Measurements from ENCODE around the gene WDR44.

Gene WDR44

DNA sequence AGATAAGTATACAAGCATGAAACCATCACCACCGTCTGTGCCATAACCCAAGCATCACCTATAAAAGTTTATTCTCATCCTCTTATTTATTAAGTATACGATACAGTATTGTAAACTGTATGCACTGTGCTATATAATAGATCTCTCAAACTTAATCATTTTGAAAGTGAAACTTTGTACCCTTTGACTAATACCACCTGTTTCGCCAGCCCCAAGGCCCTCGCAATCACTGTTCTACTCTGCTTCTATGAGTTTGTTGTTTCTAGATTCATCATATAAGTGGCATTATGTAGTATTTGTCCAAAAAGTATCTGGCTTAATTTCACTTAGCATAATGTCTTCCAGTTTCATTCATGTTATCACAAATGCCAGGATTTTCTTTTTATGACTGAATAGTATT, 77.7 kb downstream of the WDR44 start:
- TF ChIP-seq, protein P1, sequence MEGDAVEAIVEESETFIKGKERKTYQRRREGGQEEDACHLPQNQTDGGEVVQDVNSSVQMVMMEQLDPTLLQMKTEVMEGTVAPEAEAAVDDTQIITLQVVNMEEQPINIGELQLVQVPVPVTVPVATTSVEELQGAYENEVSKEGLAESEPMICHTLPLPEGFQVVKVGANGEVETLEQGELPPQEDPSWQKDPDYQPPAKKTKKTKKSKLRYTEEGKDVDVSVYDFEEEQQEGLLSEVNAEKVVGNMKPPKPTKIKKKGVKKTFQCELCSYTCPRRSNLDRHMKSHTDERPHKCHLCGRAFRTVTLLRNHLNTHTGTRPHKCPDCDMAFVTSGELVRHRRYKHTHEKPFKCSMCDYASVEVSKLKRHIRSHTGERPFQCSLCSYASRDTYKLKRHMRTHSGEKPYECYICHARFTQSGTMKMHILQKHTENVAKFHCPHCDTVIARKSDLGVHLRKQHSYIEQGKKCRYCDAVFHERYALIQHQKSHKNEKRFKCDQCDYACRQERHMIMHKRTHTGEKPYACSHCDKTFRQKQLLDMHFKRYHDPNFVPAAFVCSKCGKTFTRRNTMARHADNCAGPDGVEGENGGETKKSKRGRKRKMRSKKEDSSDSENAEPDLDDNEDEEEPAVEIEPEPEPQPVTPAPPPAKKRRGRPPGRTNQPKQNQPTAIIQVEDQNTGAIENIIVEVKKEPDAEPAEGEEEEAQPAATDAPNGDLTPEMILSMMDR (conservative IDR thresholded peaks at IDR 0.05; ENCODE audit: low read length), result no peak
- TF ChIP-seq EZH2phosphoT487 (IDR thresholded peaks at IDR 0.05; ENCODE audit: borderline replicate concordance), result no peak
- Histone ChIP-seq H3K4me1 (ENCODE audit: insufficient read depth, low read length, poor library complexity, severe bottlenecking) (no peaks in the 10 kb centered on the region), H3K9ac (ENCODE audit: low read depth, low read length, poor library complexity, severe bottlenecking) (no peak overlapping the region), H2AFZ (ENCODE audit: low read length) (no peak overlapping the region), H3F3A (ENCODE audit: low read depth) (no peaks in the 10 kb centered on the region), H3K4me3 (ENCODE audit: low read length, poor library complexity, severe bottlenecking) (no peak overlapping the region), H3K4me2 (ENCODE audit: low read depth, low read length, poor library complexity, severe bottlenecking) (no peak overlapping the region), H3K79me2 (ENCODE audit: insufficient read depth, low read length) (no peaks in the 10 kb centered on the region), H3K9me3 (ENCODE audit: insufficient read depth, low read depth, low read length) (no peaks in the 10 kb centered on the region), H3K9me2 (replicated peaks; ENCODE audit: low read depth, low read length) (no peaks in the 10 kb centered on the region), H4K20me1 (ENCODE audit: insufficient read depth, low read length, poor library complexity, severe bottlenecking) (no peaks in the 10 kb centered on the region), H3K36me3 (ENCODE audit: insufficient read depth, low read length) (no peaks in the 10 kb centered on the region; the same call in 1 of the 2 replicates), H3K27me3 (ENCODE audit: insufficient read depth, low read length, poor library complexity, severe bottlenecking) (no peaks in the 10 kb centered on the region)

DNA sequence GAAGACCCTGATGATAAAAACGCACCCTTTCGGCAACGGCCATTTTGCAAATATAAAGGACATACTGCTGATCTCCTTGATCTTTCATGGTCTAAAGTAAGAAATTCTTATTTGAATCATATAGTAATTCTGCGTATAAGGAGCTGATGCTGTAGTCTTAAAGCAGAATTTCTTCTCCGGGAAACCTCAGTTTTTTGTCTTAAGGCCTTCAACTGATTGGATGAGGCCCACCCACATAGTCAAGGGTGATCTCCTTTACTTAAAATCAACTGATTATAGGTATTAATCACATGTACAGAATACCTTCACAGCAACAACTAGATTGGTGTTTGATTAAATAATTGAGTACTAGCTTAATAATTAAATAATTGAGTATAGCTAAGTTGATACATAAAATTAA, 86.9 kb downstream of the WDR44 start:
- TF ChIP-seq, protein P1 (conservative IDR thresholded peaks at IDR 0.05; ENCODE audit: low read length), result no peak
- no peak for TF ChIP-seq EZH2phosphoT487 (IDR thresholded peaks at IDR 0.05; ENCODE audit: borderline replicate concordance)
- Histone ChIP-seq H3K79me2 (ENCODE audit: insufficient read depth, low read length) (no peaks in the 10 kb centered on the region), H2AFZ (ENCODE audit: low read length) (no peak overlapping the region), H3K4me3 (ENCODE audit: low read length, poor library complexity, severe bottlenecking) (no peak overlapping the region), H3K9ac (ENCODE audit: low read depth, low read length, poor library complexity, severe bottlenecking) (no peak overlapping the region), H3K9me2 (replicated peaks; ENCODE audit: low read depth, low read length) (no peaks in the 10 kb centered on the region), H3K4me1 (ENCODE audit: insufficient read depth, low read length, poor library complexity, severe bottlenecking) (no peaks in the 10 kb centered on the region), H3K4me2 (ENCODE audit: low read depth, low read length, poor library complexity, severe bottlenecking) (no peak overlapping the region), H3K27me3 (ENCODE audit: insufficient read depth, low read length, poor library complexity, severe bottlenecking) (no peaks in the 10 kb centered on the region), H3K36me3 (ENCODE audit: insufficient read depth, low read length) (peaks cover 31% of the 10 kb centered on the region; the same call in 1 of the 2 replicates), H3F3A (ENCODE audit: low read depth) (no peaks in the 10 kb centered on the region), H3K9me3 (ENCODE audit: insufficient read depth, low read depth, low read length) (no peaks in the 10 kb centered on the region), H4K20me1 (ENCODE audit: insufficient read depth, low read length, poor library complexity, severe bottlenecking) (no peaks in the 10 kb centered on the region)

DNA sequence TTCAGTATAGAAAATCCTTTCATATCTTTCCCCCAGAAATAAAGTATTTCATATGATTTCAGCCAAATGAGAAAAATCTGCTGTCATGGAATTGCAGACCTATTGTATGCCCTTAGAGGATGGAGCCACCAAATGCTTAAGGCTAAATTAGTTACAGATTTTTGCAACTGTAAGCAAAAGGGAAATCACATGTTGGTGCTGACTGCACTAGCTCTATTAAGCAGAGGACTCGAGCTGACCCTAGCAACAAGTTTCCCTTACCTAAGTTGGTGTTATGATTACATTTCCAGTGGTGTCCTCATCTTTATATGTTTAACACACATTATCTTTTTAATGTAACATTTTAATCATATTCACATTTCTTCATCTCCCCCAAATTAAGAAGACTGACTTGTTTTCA, 91.4 kb downstream of the WDR44 start:
- Histone ChIP-seq H3F3A (ENCODE audit: low read depth) (no peaks in the 10 kb centered on the region), H4K20me1 (ENCODE audit: insufficient read depth, low read length, poor library complexity, severe bottlenecking) (no peaks in the 10 kb centered on the region), H3K9me3 (ENCODE audit: insufficient read depth, low read depth, low read length) (no peaks in the 10 kb centered on the region), H3K9ac (ENCODE audit: low read depth, low read length, poor library complexity, severe bottlenecking) (no peak overlapping the region), H3K4me2 (ENCODE audit: low read depth, low read length, poor library complexity, severe bottlenecking) (no peak overlapping the region), H3K9me2 (replicated peaks; ENCODE audit: low read depth, low read length) (no peaks in the 10 kb centered on the region), H3K27me3 (ENCODE audit: insufficient read depth, low read length, poor library complexity, severe bottlenecking) (no peaks in the 10 kb centered on the region), H3K79me2 (ENCODE audit: insufficient read depth, low read length) (no peaks in the 10 kb centered on the region), H2AFZ (ENCODE audit: low read length) (no peak overlapping the region), H3K4me1 (ENCODE audit: insufficient read depth, low read length, poor library complexity, severe bottlenecking) (no peaks in the 10 kb centered on the region), H3K4me3 (ENCODE audit: low read length, poor library complexity, severe bottlenecking) (no peak overlapping the region), H3K36me3 (ENCODE audit: insufficient read depth, low read length) (peaks cover 31% of the 10 kb centered on the region; the same call in 1 of the 2 replicates)
- TF ChIP-seq, protein P1 (conservative IDR thresholded peaks at IDR 0.05; ENCODE audit: low read length), result no peak
- TF ChIP-seq EZH2phosphoT487 (IDR thresholded peaks at IDR 0.05; ENCODE audit: borderline replicate concordance), result no peak

Measured in Loucy (cell line).